H1 (cell line): ENCODE measurements around the gene TLE3. TPM values are rescaled to one million over a fixed set of nuclear protein-coding genes. Genes with fewer than 3 reads are reported as not detected.

Source experiments
- CTCF ChIA-PET: fragments of 300-600 bp; sonication (Branson Sonifier 250); formaldehyde crosslinking; loops from one replicate; lab custom pipeline; 2021; ENCODE audit not compliant: partially characterized antibody; lab: Charles Lee
- POLR2A ChIA-PET: fragments of 300-600 bp; sonication (Branson Sonifier 250); formaldehyde crosslinking; loops from one replicate; lab custom pipeline; 2021; ENCODE audit warnings: inconsistent platforms; ENCODE audit not compliant: partially characterized antibody; lab: Charles Lee
- DNase-seq, 2 experiments: peaks; one replicate each; pipeline versions ENCODE4 v3.0.0 to v3.0.0-alpha.2; 2010 to 2022; ENCODE audit warnings: low spot score in 2 of 2, low read depth in 1 of 2, mixed read lengths in 1 of 2
- FAIRE-seq: peaks from 2 replicates; lab custom pipeline; 2011; peaks lifted over from hg19 to GRCh38; lab: Jason Lieb, UNC
- H2AFZ ChIP-seq: 2 replicates; pipeline ENCODE4 v1.8.1; 2012; ENCODE audit warnings: low read length, inconsistent platforms
- H2AK5ac ChIP-seq: 2 replicates; pipeline ENCODE4 v1.6.1; 2013; ENCODE audit warnings: low read depth, low read length
- H2BK120ac ChIP-seq: replicated peaks from 2 replicates; pipeline ENCODE3; 2013; ENCODE audit warnings: low read depth, low read length, inconsistent platforms
- H2BK12ac ChIP-seq: 2 replicates; pipeline ENCODE4 v1.6.1; 2013; ENCODE audit warnings: low read depth, low read length
- H2BK15ac ChIP-seq: 2 replicates; pipeline ENCODE4 v1.6.1; 2013; ENCODE audit warnings: low read length
- H2BK20ac ChIP-seq: 2 replicates; pipeline ENCODE4 v1.6.1; 2013; ENCODE audit warnings: low read length
- H2BK5ac ChIP-seq: 2 replicates; pipeline ENCODE4 v1.6.1; 2013; ENCODE audit warnings: low read depth, low read length
- H3K14ac ChIP-seq: 2 replicates; pipeline ENCODE4 v1.6.1; 2013; ENCODE audit warnings: inconsistent platforms; ENCODE audit not compliant: insufficient read length
- H3K18ac ChIP-seq: 2 replicates; pipeline ENCODE4 v1.6.1; 2013; ENCODE audit warnings: low read length; ENCODE audit errors: extremely low read depth
- H3K23ac ChIP-seq: 2 replicates; pipeline ENCODE4 v1.6.1; 2013; ENCODE audit warnings: inconsistent platforms; ENCODE audit not compliant: insufficient read length
- H3K23me2 ChIP-seq: 2 replicates; pipeline ENCODE4 v1.6.1; 2013; ENCODE audit warnings: low read depth, low read length
- H3K27ac ChIP-seq: 2 replicates; pipeline ENCODE4 v1.6.1; 2011; ENCODE audit warnings: low read depth, low read length, inconsistent platforms
- H3K27me3 ChIP-seq, 4 experiments: replicated peaks in 1 of 4; 1 replicate in 1 of 4; 2 replicates in 3 of 4; pipeline versions ENCODE4 v1.6.1 to v1.8.1; 2011 to 2013; ENCODE audit warnings: low read length in 3 of 4, mild to moderate bottlenecking in 3 of 4, inconsistent platforms in 2 of 4, mixed read lengths in 2 of 4, moderate library complexity in 1 of 4; ENCODE audit not compliant: control insufficient read depth in 3 of 4, insufficient read depth in 3 of 4; ENCODE audit errors: extremely low read depth in 1 of 4
- H3K36me3 ChIP-seq, 4 experiments: 2 replicates each; pipeline versions ENCODE4 v1.6.1 to v1.8.1; 2011 to 2013; ENCODE audit warnings: mild to moderate bottlenecking in 4 of 4, low read length in 3 of 4, moderate library complexity in 2 of 4, control low read depth in 1 of 4, inconsistent platforms in 1 of 4; ENCODE audit not compliant: insufficient read depth in 4 of 4, control insufficient read depth in 2 of 4
- H3K4ac ChIP-seq: replicated peaks from 2 replicates; pipeline ENCODE3; 2013; ENCODE audit warnings: low read length, low read depth, mixed read lengths, inconsistent platforms; ENCODE audit not compliant: insufficient read length
- H3K4me1 ChIP-seq, 4 experiments: replicated peaks in 1 of 4; 1 replicate in 1 of 4; 2 replicates in 3 of 4; pipeline versions ENCODE4 v1.6.1 to v1.8.1; 2011 to 2013; ENCODE audit warnings: low read length in 3 of 4, inconsistent platforms in 2 of 4, mixed read lengths in 1 of 4; ENCODE audit not compliant: insufficient read depth in 4 of 4, control insufficient read depth in 3 of 4
- H3K4me2 ChIP-seq, 2 experiments: 2 replicates each; pipeline versions ENCODE4 v1.6.1 to v1.8.1; 2011 to 2013; ENCODE audit warnings: low read depth in 2 of 2, low read length in 2 of 2, control low read depth in 1 of 2, inconsistent platforms in 1 of 2, mild to moderate bottlenecking in 1 of 2; ENCODE audit not compliant: insufficient read depth in 1 of 2
- H3K4me3 ChIP-seq, 4 experiments: fragments of 200-600, 300-600 bp in 1 of 4; sonication (generic), shearing (Covaris generic), sonication (Bioruptor Twin) in 1 of 4; 2 replicates each; pipeline versions ENCODE4 v1.5.1 to v1.8.1; 2011 to 2016; ENCODE audit warnings: low read length in 4 of 4, low read depth in 3 of 4, control low read depth in 2 of 4, inconsistent platforms in 2 of 4, mild to moderate bottlenecking in 2 of 4, mixed read lengths in 1 of 4, moderate library complexity in 1 of 4; ENCODE audit not compliant: insufficient read depth in 2 of 4; ENCODE audit errors: extremely low read depth in 1 of 4
- H3K56ac ChIP-seq: replicated peaks from 2 replicates; pipeline ENCODE3; 2013; ENCODE audit warnings: low read depth, mild to moderate bottlenecking, mixed read lengths, low read length, inconsistent platforms; ENCODE audit not compliant: insufficient read length
- H3K79me1 ChIP-seq: 2 replicates; pipeline ENCODE4 v1.6.1; 2013; ENCODE audit warnings: low read depth, low read length, control low read depth
- H3K79me2 ChIP-seq, 2 experiments: 2 replicates each; pipeline versions ENCODE4 v1.6.1 to v1.8.1; 2012 to 2013; ENCODE audit warnings: low read length in 2 of 2, mild to moderate bottlenecking in 2 of 2, inconsistent platforms in 1 of 2; ENCODE audit not compliant: insufficient read depth in 2 of 2, control insufficient read depth in 1 of 2
- H3K9ac ChIP-seq, 4 experiments: replicated peaks in 1 of 4; 1 replicate in 1 of 4; 2 replicates in 3 of 4; pipeline versions ENCODE4 v1.6.1 to v1.8.1; 2011 to 2013; ENCODE audit warnings: low read depth in 3 of 4, low read length in 3 of 4, control low read depth in 2 of 4, mild to moderate bottlenecking in 2 of 4, moderate library complexity in 2 of 4, inconsistent platforms in 1 of 4; ENCODE audit errors: extremely low read depth in 1 of 4
- H3K9me3 ChIP-seq, 2 experiments: 2 replicates each; pipeline versions ENCODE4 v1.6.1 to v1.8.1; 2012 to 2013; ENCODE audit warnings: mild to moderate bottlenecking in 2 of 2, moderate library complexity in 2 of 2, control low read depth in 1 of 2, inconsistent platforms in 1 of 2, low read depth in 1 of 2, low read length in 1 of 2, mixed read lengths in 1 of 2; ENCODE audit not compliant: insufficient read depth in 2 of 2
- H4K20me1 ChIP-seq, 2 experiments: replicated peaks in 1 of 2; 2 replicates each; pipeline versions ENCODE3 to v1.8.1; 2011 to 2013; ENCODE audit warnings: inconsistent platforms in 2 of 2, low read length in 2 of 2, mild to moderate bottlenecking in 1 of 2; ENCODE audit not compliant: insufficient read depth in 2 of 2, control insufficient read depth in 1 of 2
- H4K5ac ChIP-seq: 2 replicates; pipeline ENCODE4 v1.6.1; 2013; ENCODE audit warnings: low read length, low read depth, mixed read lengths, inconsistent platforms; ENCODE audit not compliant: insufficient read length
- H4K8ac ChIP-seq: 2 replicates; pipeline ENCODE4 v1.8.0; 2013; ENCODE audit warnings: mild to moderate bottlenecking, moderate library complexity, low read length, inconsistent platforms; ENCODE audit not compliant: insufficient read depth; ENCODE audit errors: extremely low read depth
- H4K91ac ChIP-seq: replicated peaks from 2 replicates; pipeline ENCODE3; 2013; ENCODE audit warnings: low read length, mixed read lengths, inconsistent platforms; ENCODE audit not compliant: insufficient read length
- CHD2 ChIP-seq: IDR thresholded peaks from 2 replicates; pipeline ENCODE4 v1.6.1; 2012; ENCODE audit warnings: low read length, improper control_type of control experiment
- GTF2F1 ChIP-seq: IDR thresholded peaks from 2 replicates; pipeline ENCODE4 v1.6.1; 2012; ENCODE audit warnings: low read depth, low read length, improper control_type of control experiment, borderline replicate concordance
- KDM1A ChIP-seq: fragments of 200-600, 300-600 bp; sonication (generic); IDR thresholded peaks from 2 replicates; pipeline ENCODE4 v1.7.1; 2016; ENCODE audit warnings: mild to moderate bottlenecking, low read length, borderline replicate concordance
- KDM4A ChIP-seq: IDR thresholded peaks from one replicate; pipeline ENCODE4 v1.7.1; 2012; ENCODE audit warnings: low read depth, mild to moderate bottlenecking, moderate library complexity, low read length, inconsistent platforms; ENCODE audit not compliant: severe bottlenecking
- SAP30 ChIP-seq: fragments of 300-600 bp; sonication (generic); IDR thresholded peaks from 2 replicates; pipeline ENCODE4 v1.7.1; 2012; ENCODE audit warnings: low read length, moderate library complexity, mild to moderate bottlenecking, inconsistent platforms; ENCODE audit not compliant: insufficient read depth, insufficient replicate concordance
- SP2 ChIP-seq: IDR thresholded peaks from 2 replicates; pipeline ENCODE4 v1.6.1; 2012; ENCODE audit warnings: mild to moderate bottlenecking, low read length, inconsistent platforms
- SP4 ChIP-seq: IDR thresholded peaks from 2 replicates; pipeline ENCODE4 v1.6.1; 2012; ENCODE audit warnings: low read length, inconsistent platforms
- TEAD4 ChIP-seq: IDR thresholded peaks from 2 replicates; pipeline ENCODE4 v1.6.1; 2012; ENCODE audit warnings: low read depth, low read length, inconsistent platforms, mixed read lengths
- WGBS, 2 experiments: shearing (Covaris generic) in 1 of 2; methylation state at CpG; one replicate each; pipeline versions ENCODE4 v1.1.6 to v1.1.7; 2013 to 2015; ENCODE audit warnings: low lambda C conversion rate in 2 of 2, mixed read lengths in 2 of 2, inconsistent platforms in 1 of 2, low coverage in 1 of 2, missing lambda C conversion rate in 1 of 2; ENCODE audit not compliant: insufficient replicate concordance in 2 of 2, insufficient coverage in 1 of 2, insufficient read length in 1 of 2; ENCODE audit errors: extremely low coverage in 1 of 2, missing lambda C conversion rate in 1 of 2; 5-methylcytosine and 5-hydroxymethylcytosine counted together
- polyA plus RNA-seq, 7 experiments: library from polyadenylated mRNA; depleted of rRNA in 3 of 7; stranded (reverse) in 5 of 7; unstranded in 2 of 7; fragments of >200 nt in 5 of 7; fragments of 200-250 nt in 2 of 7; gene quantifications; 1 replicate in 5 of 7; 2 replicates in 1 of 7; 4 replicates in 1 of 7; pipeline versions ENCODE4 v1.2.1 to v1.2.3, GENCODE V29; 2011 to 2013; ENCODE audit warnings: missing spikeins in 2 of 7, mixed read lengths in 2 of 7
- total RNA-seq: library from RNA; stranded (reverse); fragmentation: NEBNext Ultra II Directional; extraction: Animal tissue kit (Norgen Biotek cat#: 25700); gene quantifications from 2 replicates; pipeline ENCODE4 v1.2.1, GENCODE V29; 2021
- TF ChIP-seq, protein P1 (sequence below), 3 experiments: IDR thresholded peaks; 1 replicate in 2 of 3; 2 replicates in 1 of 3; pipeline versions ENCODE4 v1.5.1 to v1.6.1; 2011; ENCODE audit warnings: low read length in 3 of 3, mild to moderate bottlenecking in 3 of 3, inconsistent platforms in 2 of 3, low read depth in 1 of 3, moderate library complexity in 1 of 3; ENCODE audit not compliant: insufficient read depth in 1 of 3; ENCODE audit errors: control extremely low read depth in 1 of 3
- TF ChIP-seq, protein P2 (sequence below): IDR thresholded peaks from 2 replicates; pipeline ENCODE4 v1.6.1; 2012; ENCODE audit warnings: inconsistent platforms
- TF ChIP-seq, protein P3 (sequence below): IDR thresholded peaks from 2 replicates; pipeline ENCODE4 v1.6.1; 2012; ENCODE audit warnings: inconsistent platforms

The TLE3 gene
- total and polyA plus RNA-seq, 2 of the 8 experiments (the other 6 are each of a cell fraction or from before 2014, with no cell fraction given), result 25.1 to 61.2 TPM

DNA sequence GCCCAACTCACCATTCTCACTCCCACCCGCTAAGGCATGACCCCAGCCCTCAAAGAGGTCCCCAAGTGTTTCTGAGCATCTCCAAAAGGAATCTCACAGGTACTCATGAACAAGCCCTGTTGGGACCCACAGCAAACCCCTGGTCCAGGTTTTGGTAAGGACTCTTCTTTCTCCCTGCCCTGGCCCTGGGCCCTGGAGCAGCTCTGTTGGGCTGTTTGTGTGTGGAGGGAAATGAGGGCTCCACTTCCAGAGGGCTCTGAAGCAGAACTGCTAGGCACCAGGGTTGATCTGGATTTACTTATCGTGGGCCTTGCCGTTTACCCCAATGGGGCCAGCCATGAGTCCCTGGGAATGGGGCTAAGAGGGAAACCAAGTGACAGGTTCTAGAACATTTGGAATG, 92.9 kb downstream of the TLE3 start:
- H3K9me3 ChIP-seq, result peaks cover 6 to 9% of the 10 kb centered on the region in 2 experiments; a peak in 2 of 4 replicates
- no peak overlapping the region for H2BK15ac ChIP-seq
- H3K4me1 ChIP-seq, result peaks cover 0 to 3% (median 0%) of the 10 kb centered on the region in 4 experiments; a peak in 1 of 7 replicates
- no peak overlapping the region for H3K4me2 ChIP-seq
- no peak overlapping the region for H2BK5ac ChIP-seq
- H3K4me3 ChIP-seq, result no peak overlapping the region
- H4K91ac ChIP-seq, result no peak overlapping the region
- no peaks in the 10 kb centered on the region for H3K27me3 ChIP-seq
- no peaks in the 10 kb centered on the region for H3K36me3 ChIP-seq
- H3K23ac ChIP-seq, result no peak overlapping the region
- 94% methylated on average over 3 of the region's 3 CpGs; no CpG with 5 or more reads in 1 of the 2 experiments for WGBS, 2 experiments
- no peak overlapping the region for H3K27ac ChIP-seq
- H4K5ac ChIP-seq, result no peak overlapping the region
- 0 out of 2 replicates have a peak, but pooled peaks cover 2% of the 10 kb centered on the region for H3K23me2 ChIP-seq
- no peak overlapping the region for H2BK120ac ChIP-seq
- no peaks in the 10 kb centered on the region for H4K20me1 ChIP-seq
- FAIRE-seq (no peak), DNase-seq (no peak)
- H3K18ac ChIP-seq, result no peak overlapping the region
- CTCF ChIA-PET, result interaction anchor here (0.6 to 1.3 kb wide), 3 partner anchors 10 to 209 kb away, joined by 3 read pairs; no protein-coding TSS in a partner anchor
- H2BK12ac ChIP-seq, result no peak overlapping the region
- H3K79me1 ChIP-seq, result no peaks in the 10 kb centered on the region
- no peaks in the 10 kb centered on the region for H3K79me2 ChIP-seq
- no peak overlapping the region for H2AFZ ChIP-seq
- H3K4ac ChIP-seq, result no peak overlapping the region
- no peak overlapping the region for H3K56ac ChIP-seq
- H3K14ac ChIP-seq, result no peak overlapping the region
- H2BK20ac ChIP-seq, result no peak overlapping the region
- POLR2A ChIA-PET, result no interaction called here
- H3K9ac ChIP-seq, result no peak overlapping the region
- H2AK5ac ChIP-seq, result no peak overlapping the region
- H4K8ac ChIP-seq, result no peak overlapping the region
- TF ChIP-seq KDM1A, result no peak
- TF ChIP-seq, protein P1, sequence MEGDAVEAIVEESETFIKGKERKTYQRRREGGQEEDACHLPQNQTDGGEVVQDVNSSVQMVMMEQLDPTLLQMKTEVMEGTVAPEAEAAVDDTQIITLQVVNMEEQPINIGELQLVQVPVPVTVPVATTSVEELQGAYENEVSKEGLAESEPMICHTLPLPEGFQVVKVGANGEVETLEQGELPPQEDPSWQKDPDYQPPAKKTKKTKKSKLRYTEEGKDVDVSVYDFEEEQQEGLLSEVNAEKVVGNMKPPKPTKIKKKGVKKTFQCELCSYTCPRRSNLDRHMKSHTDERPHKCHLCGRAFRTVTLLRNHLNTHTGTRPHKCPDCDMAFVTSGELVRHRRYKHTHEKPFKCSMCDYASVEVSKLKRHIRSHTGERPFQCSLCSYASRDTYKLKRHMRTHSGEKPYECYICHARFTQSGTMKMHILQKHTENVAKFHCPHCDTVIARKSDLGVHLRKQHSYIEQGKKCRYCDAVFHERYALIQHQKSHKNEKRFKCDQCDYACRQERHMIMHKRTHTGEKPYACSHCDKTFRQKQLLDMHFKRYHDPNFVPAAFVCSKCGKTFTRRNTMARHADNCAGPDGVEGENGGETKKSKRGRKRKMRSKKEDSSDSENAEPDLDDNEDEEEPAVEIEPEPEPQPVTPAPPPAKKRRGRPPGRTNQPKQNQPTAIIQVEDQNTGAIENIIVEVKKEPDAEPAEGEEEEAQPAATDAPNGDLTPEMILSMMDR (IDR thresholded peaks at IDR 0.05; ENCODE audit: control extremely low read depth in 1 of 3, insufficient read depth in 1 of 3, low read depth in 1 of 3, low read length in 3 of 3), result no peak
- TF ChIP-seq, protein P2, sequence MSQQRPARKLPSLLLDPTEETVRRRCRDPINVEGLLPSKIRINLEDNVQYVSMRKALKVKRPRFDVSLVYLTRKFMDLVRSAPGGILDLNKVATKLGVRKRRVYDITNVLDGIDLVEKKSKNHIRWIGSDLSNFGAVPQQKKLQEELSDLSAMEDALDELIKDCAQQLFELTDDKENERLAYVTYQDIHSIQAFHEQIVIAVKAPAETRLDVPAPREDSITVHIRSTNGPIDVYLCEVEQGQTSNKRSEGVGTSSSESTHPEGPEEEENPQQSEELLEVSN, result no peak
- TF ChIP-seq TEAD4, result no peak
- TF ChIP-seq SP2, result no peak
- TF ChIP-seq SP4, result no peak
- TF ChIP-seq CHD2, result no peak
- TF ChIP-seq, protein P3, sequence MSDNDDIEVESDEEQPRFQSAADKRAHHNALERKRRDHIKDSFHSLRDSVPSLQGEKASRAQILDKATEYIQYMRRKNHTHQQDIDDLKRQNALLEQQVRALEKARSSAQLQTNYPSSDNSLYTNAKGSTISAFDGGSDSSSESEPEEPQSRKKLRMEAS, result no peak
- TF ChIP-seq GTF2F1, result no peak
- no peak for TF ChIP-seq KDM4A
- no peak for TF ChIP-seq SAP30
